RPMI7951 (cell line): ENCODE measurements around the gene ZC3H12A. TPM values are rescaled to one million over a fixed set of nuclear protein-coding genes. Genes with fewer than 3 reads are reported as not detected.

ENCODE experiments used
- DNase-seq: peaks from one replicate; pipeline ENCODE4 v3.0.0-alpha.2; 2012; ENCODE audit warnings: low read depth
- total RNA-seq: library from RNA; depleted of rRNA; stranded (reverse); fragments of >200 nt; shearing (Covaris generic); gene quantifications from 2 replicates; pipeline ENCODE4 v1.2.3, GENCODE V29; 2014

The ZC3H12A gene
- total RNA-seq, 1 experiment from 2014 or later: 4.6 TPM

DNA sequence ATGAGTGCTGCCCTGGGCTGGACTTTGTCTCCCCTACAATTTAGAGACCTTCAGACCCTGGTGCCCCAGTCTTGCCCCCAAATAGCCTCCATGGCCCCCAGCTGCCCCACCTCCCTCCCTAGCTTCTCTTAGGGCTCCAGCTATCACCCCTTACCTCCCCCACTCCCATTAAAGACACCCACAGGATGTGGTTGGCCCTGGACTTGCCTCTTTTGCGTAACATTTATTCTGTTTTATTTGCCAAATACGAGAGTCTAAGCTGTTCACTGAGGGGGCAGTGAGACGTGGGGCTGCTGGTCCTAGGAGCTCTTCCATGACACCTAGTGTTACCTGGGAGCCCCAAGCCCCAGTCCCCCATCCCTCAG lies 4.5 kb downstream of the ZC3H12A start:
- DNase-seq: peak; percentile 50

DNA sequence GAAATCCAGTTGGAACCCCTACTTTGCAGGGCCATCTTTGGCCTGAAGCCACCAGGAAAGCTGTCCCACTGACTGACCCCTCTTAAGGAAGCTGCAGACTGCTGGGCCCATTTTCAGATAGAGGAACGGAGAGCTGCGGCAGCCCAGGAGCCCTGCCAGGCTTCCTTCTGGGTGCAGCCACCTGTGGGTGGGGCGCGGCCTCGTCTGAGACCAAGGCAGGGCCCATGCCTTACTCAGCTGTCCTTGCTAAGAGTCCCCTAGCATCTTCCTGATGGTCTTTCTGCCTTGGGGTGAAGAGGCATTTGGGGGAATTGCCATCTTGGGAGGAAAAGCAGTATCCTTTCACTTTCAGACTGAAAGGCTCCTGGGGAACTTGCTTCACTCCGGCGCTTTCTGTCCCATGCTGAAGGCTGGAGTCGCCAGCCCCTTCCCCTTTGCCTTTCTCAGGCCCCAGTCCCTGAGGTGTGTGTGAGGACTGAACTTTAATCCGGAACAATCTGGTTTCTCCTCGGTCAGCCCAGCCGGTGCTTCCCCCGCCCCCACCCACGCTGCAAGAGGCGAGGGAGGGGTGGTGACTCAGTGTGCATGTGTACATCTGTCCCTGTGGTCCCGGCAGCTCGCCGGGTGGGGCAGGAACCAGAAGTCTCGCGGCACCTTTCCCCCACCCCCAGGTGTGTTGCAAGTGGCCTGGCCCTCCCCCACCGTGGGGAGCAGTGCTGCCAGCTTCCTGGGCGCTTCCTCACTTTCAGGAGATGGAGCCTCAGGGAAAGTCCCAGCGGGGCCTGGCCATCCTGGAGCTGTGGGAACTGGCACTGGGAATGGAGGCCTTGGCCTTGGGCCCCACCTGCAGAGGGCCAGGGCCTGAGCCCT lies 5.1 kb downstream of the ZC3H12A start:
- DNase-seq: peak; percentile 88

DNA sequence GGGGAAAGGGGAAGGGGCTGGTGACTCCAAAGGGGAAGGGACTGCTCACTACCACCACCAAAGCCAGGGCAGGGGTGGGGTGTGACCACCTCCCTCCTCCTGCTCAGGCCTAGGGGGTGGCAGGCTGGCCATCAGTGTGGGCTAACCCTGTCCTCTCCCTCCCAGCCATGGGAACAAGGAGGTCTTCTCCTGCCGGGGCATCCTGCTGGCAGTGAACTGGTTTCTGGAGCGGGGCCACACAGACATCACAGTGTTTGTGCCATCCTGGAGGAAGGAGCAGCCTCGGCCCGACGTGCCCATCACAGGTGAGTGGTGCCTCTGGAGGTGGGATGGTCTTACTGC lies 5.7 kb downstream of the ZC3H12A start:
- DNase-seq: no peak

DNA sequence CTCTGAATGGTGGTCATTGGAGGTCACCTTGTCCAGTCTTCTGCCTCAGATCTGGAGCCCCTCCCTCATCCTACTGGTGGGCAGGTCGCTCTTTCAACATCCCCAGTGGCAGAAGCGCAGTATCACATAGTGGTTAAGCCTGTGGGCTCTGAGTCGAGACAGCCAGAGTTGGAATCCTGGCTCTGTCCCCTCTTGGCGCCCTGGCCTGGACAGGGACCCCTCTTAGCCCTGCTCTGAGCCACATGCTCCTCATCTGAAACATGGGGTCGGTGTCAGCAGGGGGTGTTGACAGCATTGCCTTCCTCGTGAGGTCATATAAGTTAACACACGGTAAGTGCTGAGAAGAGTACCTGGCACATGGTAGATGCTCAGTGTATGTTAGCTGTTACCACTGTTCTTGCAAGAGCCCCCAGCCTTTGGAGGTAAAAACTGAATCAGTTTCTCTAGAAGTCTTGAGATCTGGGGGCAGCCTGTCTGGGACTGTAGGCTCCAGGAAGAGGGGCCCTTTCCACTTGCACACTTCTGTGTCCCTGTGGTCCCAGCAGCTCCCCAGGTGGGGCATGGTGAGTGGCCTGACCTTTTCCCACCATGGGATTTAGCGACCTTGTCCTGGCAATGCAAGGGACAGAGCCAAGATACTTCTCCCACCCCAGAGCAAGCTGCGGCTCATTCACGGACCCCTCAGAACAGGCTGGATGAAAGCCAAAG lies 6.4 kb downstream of the ZC3H12A start:
- no peak for DNase-seq

DNA sequence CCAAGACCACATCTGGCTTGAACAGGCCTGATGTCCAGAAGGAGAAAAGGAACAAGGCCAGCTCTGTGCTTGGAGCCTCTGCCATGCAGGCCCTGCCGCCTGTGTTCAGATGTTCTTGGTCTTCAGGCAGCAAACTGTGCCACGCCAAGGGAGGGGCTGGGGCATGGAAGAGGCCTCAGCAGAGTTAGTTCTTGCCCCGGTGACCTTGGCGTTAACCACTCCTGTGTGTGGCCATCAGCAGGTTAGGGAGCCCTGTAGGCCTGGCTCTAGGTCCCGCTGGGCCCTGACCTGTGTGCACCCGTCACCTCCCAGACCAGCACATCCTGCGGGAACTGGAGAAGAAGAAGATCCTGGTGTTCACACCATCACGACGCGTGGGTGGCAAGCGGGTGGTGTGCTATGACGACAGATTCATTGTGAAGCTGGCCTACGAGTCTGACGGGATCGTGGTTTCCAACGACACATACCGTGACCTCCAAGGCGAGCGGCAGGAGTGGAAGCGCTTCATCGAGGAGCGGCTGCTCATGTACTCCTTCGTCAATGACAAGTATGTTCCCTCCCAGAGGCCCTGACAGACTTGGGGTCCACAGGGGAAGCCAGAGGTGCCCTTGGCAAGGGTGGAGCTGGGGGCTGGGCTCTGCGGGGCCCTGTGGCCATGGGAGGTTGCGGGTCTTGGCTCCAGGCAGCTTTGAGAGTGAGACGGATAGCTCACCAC lies 7.1 kb downstream of the ZC3H12A start:
- DNase-seq: no peak

DNA sequence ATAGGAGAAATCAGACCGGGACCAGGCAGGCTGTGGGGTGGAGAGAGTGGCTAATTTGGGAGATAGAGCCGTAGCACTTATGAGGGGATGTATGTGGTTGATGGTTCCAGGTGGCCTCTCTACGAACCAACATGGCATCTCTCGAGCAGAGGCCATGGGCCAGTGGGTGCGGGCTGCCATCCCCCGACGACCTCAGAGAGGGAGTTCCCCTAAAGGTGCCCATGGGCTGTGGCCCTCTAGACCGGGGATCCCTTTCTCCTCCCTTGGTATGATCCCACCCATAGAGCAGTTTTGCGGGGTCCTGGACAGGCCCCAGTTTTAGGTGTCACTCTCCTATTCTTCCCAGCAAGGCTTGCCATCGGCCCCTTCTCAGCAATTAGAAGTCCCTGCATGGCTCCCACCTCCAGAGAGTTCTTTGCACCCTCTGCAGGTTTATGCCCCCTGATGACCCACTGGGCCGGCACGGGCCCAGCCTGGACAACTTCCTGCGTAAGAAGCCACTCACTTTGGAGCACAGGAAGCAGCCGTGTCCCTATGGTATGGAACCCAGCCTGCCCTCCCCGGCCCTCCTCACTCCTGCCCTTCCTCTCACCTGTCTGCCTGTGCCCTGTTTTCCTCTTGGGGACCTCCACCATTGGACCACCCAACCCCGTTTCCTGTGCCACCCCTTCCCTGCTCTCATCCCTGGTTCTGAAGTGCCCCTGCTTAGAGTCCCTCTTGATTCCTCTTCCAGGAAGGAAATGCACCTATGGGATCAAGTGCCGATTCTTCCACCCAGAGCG lies 7.8 kb downstream of the ZC3H12A start:
- no peak for DNase-seq

DNA sequence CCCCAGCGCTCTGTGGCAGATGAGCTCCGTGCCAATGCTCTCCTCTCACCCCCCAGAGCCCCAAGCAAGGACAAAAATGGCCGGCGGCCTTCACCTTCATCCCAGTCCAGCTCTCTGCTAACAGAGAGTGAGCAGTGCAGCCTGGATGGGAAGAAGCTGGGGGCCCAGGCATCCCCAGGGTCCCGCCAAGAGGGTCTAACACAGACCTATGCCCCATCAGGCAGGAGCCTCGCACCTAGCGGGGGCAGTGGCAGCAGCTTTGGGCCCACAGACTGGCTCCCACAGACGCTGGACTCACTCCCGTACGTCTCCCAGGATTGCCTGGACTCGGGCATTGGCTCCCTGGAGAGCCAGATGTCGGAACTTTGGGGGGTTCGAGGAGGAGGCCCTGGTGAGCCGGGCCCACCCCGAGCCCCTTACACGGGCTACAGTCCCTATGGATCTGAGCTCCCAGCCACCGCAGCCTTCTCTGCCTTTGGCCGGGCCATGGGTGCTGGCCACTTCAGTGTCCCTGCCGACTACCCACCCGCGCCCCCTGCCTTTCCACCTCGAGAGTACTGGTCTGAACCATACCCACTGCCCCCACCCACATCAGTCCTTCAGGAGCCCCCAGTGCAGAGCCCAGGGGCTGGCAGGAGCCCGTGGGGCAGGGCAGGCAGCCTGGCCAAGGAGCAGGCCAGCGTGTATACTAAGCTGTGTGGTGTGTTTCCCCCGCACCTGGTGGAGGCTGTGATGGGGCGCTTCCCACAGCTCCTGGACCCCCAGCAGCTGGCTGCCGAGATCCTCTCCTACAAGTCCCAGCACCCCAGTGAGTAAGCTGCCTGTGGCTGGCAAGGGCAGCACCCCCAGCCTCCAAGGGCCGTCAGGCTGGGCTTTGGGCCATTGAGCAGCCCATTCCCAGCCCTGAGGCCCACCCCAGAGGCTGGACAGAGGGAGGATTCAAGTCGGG lies 8.7 kb downstream of the ZC3H12A start:
- DNase-seq: no peak

DNA sequence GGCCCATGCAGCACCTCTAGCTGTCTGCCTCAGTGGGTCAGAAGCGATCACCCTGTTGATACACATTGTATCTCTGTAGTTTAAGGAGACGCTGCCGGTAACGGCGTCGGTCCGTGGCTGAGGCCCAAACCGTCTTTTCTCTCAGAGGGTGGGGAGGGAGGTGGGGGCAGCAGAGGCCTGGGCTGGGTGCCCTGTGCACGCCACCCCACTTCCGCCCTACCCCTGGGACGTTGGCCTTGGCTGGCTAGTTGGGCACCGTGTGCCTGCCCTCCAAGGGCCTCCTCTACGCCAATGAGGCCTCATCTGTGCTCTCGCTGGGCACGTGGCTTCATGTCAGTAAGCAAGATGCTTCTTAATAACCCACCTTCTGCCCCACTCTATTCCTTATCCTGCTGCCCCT lies 9.4 kb downstream of the ZC3H12A start:
- DNase-seq: no peak

DNA sequence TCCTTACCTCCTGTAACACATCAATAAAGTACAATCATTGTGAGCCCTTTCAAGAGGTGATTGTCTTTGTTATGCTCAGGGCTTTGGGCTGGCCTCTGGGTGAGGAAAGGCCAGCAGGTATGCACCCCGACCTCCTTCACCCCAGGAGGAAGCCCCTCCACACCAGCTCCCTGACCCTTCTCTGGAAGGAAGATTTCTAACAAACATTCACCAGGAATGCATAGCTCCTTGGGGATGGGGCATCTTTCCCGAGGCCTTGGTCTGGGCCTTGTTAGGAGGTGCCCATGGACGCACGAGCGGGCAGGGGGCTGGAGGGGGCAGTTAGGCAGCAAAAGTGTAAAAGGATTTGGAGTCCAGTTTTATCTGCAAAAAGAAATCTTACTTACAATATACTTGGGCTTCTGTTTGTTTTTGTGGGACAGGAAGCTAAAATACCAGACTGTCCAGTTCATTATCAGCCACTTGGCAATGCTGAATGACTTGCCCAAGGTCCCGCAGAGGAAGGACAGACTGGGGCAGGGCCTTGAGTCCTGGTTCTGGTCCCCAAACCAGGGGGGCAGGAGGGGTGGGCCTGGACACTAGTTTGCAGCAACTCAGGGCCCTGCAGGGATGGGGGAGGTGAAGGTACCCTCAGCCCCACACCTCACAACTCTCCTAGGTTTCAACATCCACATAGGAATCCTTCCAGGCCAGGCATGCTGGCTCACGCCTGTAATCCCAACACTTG lies 10.1 kb downstream of the ZC3H12A start:
- no peak for DNase-seq

DNA sequence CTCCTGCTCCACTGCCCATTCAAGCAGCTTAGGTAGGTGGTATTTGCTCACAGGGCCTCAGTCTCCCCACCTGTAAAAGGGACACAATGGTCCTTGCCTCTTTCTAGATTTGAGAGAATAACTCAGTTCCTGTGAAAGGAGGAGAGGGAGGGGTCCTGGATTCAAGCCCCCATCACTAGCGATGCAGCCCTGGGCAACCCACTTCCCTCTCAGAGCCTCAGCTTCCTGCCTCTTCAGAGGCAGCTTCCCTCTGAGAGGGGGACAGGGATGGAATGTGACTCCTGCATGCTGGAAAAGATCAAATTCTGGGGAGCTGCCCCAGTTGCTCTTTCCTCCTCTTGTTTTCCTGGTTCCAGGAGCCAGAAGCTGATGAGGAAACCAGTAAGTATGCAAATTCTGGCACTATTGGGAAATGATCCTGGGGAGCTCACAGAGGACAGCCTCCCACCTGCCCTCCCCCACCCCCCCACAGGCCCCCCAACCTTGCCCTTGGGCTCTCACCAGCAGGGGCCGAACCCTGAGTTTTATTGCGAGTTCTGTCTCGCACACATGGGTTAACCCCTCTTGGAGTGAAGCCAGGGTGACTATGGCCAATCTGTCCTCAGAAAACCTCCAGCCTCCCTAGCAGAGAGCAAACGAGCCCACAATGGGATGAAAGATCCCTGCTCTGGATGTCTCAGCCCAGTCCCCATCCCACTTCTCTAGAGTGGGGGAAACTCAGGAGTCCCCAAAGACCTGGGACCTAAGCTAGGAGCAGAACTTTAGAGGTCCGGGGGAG lies 11.7 kb downstream of the ZC3H12A start:
- no peak for DNase-seq

DNA sequence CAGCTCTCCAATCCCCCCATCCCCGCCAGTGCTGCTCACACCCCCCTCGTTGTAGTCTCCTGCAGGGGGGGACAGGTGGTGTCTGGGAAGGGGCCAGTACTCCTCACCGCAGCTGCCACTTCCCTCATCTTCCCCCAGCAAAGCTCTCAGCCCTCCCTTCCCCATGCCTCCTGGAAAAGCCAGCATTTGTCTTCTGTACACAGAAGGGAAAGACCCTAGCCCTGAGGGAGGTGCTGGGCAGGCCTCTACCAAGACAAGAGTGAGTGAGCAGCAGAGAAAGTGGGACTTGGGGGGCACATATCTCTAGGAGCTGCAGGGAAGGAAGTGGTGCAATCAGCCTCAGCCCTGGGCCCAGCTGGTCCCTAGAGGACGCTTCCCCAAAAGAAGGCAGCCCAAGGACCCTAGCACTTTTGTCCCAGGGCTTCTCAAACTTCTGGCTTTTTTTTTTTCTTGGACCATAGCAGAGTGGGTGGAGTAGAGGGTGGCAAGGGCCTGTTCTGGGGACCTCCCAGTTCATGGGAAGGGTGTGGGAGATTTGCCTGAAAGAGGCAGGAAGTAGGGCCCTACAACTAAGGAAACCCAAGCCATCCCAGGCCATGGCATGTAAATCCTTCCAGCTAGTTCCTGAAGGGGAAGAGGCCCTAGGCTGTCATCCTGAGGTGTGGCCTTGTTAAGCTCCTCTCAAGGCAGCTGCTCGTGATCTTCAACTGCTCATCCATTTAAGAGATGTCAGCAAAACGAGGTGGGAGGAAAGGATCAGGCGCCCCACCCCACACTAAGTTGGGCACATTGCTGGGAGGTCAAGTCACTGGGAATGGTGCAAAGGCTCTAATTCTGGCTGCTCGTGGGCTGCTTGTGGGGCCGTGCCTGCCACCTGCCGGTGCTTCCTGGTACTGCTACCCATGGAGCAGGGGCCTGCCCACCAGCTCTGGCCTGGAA lies 12.6 kb downstream of the ZC3H12A start:
- DNase-seq: peak; percentile 61

DNA sequence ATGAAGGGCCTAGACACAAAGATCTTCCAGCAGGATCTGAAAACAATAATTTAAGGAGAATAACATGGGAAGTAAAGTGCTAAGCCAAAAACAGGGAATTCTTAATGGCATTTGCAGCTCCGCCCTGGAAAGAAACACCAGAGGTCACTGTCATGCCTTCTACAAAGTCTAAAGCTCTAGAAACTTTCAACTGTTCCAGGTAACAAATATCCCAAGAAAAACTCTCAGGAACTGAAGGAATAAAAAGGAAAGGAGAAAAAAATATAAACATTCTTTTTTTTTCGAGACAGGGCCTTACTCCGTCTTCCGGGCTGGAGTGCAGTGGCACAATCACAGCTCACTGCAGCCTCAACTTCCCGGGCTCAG lies 13.2 kb downstream of the ZC3H12A start:
- no peak for DNase-seq

DNA sequence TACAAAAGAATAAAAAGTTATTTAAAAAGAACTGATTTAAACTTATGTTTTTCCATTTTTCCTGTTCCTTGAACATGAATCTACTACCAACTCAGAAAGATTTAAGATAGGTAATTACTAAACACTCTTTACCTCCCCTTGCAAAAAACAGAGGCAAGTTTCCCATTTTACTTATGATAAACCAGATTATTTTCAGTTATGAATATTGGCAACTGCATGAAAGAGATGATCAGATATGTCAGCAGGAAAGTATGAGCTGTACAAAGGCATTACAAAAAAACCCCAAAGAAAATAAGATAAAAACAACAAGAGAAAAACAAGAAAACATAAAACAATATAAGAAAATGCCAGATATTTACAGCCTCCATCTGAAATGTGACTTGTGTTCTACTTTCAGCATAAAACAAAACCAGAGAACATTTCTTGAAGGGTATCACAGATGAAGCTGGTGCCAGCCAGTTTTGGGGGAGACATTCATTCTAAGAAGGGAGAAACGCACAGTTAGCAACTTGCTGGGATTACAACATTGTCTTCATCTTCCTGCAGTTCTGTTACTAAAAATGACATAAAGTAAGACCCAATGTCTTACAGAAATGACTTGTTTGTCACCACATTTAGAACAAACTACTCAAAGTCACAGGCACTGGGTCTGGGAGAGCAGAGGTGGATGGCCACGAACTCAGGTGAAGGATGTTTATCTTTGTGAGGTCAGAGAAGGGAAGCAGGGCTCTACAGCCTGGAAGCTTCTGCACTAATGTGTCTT lies 19.1 kb downstream of the ZC3H12A start:
- DNase-seq: no peak

DNA sequence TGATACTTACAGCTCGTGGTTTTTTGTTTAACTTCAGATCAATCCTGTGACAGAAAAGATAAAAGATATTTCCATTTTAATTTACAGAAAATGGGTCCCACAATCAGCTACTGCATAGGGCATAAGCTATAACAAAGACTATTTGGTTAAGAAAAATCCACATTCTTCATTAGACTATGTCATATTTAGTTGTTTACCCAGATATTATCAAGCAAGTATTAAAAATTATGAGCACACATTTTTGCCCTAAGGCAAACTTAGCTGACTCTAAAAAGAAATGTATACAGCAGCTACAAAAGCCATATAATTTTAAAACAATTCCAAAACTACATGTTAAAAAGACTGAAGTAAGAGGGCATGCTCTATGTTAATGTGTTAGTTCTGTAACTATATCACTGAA lies 21.5 kb downstream of the ZC3H12A start:
- DNase-seq: no peak

DNA sequence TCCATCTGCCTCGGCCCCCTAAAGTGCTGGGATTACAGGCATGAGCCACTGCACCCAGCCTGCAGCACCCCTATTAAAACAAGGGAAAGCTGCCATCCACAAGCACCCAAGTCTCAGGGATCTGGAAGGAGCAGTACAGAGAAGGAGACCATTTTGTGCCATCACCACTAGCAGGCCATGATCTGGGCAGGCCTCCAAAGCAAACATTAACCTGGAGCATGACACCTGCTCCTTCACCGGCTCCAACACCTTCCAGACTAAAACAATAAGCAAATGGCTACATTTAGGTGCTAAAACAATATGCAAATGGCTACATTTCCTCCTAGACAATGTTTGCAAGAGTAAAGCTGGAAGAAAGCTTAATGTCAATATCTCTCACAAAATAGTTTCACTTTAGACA lies 23.5 kb downstream of the ZC3H12A start:
- no peak for DNase-seq

DNA sequence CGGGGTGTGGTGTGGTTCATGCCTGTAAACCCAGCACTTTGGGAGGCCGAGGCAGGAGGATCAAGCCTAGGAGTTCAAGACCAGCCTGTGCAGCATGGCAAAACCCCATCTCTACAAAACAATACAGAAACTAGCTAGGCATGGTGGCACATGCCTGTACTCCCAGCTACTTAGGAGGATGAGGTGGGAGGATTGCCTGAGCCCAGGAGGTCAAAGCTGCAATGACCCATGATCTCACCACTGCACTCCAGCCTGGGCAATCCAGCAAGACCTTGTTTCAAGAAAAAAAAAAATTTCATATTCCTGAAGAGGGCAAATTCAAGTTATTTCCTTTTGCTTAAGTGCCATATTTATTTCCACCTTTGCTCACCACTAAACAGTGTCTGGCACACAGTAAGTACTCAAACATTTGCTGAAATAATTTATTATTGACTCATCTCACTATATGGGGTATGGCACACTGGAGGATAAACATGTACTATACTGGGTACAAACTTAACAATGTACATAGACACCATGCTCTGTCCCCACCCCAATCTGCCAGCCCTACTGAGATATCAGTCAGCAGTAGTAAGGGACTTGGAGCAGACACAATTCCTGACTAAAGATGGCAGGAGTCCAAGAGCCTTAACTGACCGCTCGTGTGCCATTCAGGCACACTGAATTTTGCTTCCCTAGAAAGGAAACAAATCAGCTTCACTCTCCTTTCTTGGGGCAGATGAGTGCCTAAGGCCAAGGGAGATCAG lies 24.7 kb downstream of the ZC3H12A start:
- peak; percentile 66 for DNase-seq

DNA sequence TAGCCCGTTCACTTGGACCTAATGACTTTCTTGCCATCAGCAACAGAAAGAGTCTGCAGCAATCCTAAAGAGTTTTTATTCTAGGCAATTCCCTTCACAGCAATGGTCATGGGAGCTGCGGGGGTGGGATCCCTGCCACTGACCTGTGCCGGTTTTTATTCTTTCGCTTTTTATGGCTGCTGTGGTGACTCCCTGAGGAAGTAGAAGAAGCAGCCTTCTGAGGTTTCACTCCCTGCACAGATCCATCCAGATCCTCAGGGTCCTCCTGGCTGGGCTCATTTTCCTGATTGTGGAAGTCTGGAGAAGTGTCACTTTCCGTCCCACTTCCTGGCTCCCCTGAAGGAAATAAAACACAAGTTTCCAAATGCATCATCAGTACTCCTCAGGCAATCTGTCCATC lies 27.3 kb downstream of the ZC3H12A start:
- DNase-seq: no peak
